GM12801 (cell line): ENCODE results near the gene CBARP.

ENCODE experiments used
- TF ChIP-seq, protein P1 (sequence below): IDR thresholded peaks from one replicate; pipeline ENCODE4 v1.5.1; 2011; ENCODE audit warnings: control low read depth; ENCODE audit not compliant: insufficient read length; ENCODE audit errors: extremely low read depth

The CBARP gene

DNA sequence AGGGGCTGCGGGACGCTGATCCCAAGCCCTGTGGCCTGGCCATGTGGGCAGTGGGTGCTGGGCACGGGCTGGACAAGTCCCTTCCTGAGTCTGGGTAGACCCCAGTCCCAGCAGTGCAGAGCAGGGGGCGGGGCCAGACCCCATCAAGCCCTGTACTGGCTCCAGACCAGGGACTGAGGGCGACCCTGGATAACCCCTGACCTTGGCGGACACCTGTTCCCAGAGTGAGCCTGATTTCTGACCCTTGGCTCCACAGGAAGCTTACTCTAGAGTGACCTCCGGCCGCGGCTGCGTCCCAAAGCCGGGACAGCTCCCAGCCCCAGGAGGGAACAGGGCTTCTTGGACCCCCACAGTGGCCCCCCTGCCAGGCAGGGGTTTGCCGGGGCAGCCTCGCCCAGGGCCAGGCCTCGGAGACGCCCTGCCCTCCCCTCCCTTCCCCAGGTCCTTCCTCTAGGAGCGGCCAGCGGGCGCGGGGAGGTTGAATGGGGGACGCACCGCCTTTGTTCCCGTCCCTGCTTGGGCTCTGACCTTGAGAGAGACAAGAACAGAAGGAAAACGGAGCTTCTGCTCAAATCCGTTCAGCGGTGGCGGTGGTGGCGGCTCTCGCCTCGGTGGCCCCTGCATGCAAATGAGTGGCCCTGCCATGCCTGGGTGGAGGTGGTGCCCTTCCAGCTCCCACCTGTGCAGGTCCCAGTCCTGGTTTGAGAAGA lies 45.6 kb upstream of the CBARP start:
- TF ChIP-seq, protein P1, sequence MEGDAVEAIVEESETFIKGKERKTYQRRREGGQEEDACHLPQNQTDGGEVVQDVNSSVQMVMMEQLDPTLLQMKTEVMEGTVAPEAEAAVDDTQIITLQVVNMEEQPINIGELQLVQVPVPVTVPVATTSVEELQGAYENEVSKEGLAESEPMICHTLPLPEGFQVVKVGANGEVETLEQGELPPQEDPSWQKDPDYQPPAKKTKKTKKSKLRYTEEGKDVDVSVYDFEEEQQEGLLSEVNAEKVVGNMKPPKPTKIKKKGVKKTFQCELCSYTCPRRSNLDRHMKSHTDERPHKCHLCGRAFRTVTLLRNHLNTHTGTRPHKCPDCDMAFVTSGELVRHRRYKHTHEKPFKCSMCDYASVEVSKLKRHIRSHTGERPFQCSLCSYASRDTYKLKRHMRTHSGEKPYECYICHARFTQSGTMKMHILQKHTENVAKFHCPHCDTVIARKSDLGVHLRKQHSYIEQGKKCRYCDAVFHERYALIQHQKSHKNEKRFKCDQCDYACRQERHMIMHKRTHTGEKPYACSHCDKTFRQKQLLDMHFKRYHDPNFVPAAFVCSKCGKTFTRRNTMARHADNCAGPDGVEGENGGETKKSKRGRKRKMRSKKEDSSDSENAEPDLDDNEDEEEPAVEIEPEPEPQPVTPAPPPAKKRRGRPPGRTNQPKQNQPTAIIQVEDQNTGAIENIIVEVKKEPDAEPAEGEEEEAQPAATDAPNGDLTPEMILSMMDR: no peak

DNA sequence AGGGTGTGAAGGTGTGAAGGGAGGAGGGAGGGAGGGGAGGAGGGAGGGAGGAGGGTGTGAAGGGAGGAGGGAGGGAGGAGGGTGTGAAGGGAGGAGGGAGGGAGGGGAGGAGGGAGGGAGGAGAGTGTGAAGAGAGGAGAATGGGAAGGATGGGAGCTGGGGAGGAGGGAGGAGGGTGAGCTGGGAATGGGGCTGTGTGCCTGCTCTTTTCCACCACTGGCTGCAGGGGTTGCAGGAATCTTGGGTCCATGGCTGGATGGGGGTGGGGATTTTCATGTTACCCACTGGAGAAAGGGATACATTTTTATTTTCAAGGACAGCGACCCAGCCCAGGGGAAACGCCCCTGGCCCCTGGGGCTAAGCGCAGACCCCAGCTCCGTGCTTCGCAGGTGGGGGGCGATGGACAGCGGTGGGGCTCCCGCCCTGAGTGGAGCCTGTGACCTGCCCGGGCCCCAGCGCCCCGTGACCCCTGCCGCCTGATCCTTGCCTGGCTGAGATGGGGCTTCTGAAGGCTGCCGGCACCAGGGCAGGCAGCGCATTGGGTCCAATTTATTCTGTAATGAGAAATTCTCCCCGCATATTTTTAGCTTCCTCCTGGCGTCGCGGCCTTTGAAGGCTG lies 44.9 kb upstream of the CBARP start:
- TF ChIP-seq, protein P1: no peak

DNA sequence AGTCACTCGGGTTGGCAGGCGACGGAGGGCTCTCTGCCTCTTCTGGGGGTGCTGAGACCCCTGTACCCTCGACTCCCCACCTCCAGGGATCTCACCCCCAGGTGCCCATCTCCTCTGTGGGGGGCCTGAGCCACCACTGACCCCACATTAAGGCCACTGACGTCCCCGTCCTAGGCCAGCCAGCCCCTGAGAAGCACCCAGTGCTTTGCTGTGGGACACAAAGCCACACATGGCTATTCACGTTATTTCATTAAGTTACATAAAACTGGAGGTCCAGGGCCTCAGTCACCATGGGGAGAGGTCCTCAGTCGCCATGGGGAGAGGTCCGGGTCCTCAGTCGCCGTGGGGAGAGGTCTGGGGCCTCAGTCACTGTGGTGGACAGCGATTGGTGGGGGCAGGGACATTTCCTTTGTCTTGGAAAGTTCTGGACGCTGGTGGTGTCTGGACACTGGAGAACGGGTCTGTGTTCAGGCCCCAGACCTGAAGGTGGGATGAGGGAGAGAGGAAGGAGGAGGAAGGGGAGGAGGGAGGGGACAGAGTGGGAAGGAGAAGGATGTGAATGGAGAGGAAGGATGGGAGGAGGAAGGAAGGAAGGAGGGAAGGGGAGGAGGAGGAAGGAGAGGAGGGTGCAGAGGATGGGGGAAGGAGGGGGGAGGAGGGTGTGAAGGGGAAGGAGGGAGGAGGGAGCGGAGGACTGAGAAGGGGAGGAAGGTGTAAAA lies 43.9 kb upstream of the CBARP start:
- TF ChIP-seq, protein P1: no peak

DNA sequence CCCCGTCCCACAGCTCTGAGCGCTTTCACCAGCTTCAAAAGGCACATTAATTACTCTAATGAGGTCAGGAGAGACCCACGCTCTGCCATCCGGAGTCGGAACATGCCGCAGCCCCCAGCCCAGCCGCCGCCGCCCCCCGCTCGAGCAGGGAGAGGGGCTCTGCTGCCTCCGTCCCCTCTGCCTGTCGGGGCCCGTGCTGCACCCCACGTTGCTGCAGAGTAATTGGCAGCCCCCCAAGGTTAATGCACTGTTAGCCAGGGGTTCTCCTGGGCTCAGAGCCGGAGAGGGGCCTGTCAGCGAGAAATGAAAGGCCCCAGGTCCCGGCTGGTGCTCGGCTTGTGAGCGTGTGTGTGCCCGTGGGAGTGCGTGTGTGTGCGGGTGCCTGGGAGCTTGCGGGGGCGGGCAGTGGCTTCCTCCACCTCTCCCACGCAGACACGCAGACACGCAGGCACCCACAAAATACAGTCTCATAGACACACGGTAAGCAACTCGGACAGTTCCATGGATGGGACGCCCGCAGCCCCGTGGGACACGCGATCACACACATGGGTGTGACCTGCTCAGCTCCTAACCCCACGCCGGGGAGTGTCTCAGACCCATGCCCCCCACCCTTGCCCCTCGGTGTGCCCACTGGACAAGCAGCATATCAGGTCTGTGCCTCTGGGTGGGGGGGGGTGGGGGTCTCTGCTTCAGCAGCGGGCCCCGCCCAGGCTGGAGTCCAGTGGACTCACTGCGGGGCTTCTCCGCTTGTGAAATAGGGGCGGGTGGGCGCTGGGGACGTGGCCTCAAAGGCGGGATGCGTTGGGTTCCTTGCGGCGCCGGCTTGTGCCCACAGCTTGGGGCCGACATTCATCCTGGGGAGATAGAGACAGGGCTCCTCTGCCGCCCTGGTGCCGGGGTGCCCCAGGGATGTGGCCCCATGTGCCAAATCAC lies 43.1 kb upstream of the CBARP start:
- TF ChIP-seq, protein P1: no peak

DNA sequence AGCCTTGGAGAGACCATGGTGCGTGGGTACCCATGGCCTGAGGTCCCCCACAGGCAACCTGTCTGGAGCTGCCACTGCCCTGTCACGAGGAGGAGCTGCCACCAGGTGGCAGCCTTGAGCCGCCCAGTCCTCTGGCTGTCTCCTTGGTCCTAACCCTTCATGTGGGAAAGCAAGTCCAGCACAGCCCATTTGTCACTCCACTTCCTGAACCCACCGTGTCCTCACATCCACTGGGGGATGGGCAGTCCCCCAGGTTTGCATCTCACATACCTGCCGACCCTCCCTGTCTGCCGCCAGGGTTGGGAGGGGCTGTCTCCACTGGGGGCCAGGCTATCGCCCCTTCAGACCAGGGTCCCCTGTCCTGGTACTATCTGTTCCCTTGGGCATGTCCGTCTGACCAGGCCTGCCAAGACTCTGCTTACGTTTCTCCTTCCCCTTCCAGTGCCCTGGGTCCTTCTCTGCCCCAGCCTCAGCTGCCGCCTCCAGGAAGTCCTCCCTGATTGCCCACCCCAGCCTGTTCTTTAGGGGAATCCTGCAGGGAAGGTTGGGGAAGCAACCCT lies 42.1 kb upstream of the CBARP start:
- TF ChIP-seq, protein P1: no peak

DNA sequence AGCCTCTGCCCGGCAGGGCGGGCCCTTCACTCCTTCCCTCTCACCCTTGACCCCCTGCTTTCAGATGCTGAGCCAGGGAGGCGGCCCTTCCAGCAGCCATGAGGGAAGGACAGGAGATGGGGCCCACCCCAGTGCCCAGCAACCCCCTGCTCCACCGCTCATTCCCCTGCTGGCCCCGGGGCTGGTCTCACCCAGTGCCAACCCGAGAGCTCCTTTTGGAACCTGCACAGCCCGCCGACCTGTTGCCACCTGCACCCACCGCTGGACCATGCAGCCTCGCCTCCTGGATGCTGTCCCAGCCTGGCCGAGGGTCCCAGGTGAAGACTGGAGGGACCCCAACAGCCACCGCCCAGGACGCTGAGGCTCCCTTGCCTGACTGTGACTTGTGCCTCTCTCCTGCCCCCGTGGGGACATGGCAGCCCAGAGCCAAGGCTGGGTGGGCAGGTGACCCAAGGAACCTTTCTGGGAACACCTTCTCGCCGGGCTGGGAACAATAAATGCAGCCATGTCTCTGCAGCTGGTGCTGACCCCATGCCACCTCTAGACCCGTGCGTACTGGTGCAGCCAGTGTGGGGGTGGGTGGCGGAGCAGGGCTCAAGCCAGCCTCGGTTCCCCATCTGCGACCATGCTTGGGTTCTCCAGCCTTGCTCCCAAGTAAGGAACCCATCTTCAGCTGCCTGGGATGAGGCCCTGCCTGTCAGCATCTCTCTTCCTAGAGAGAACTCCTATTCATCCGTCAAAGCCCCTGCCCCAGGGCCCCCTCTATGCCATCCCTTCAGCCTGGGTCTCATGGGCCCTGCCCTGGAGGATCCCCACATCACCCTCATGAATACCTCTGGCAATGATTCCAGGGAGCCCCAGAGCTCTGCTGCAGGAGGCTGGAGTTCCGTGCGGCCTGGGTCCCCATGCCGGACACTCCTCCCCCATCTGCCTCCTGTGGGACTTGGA lies 41.2 kb upstream of the CBARP start:
- TF ChIP-seq, protein P1: no peak
